ENCODE results near the gene AMPD3.

- no peak for TF ChIP-seq CTCF (IDR thresholded peaks at IDR 0.05)
- no peak for TF ChIP-seq POLR2A (IDR thresholded peaks at IDR 0.05)
These were observed 28.1 kb downstream of the AMPD3 start for GRCh38 chr11:10483174-10483573.
